GM19351 (cell line): Measurements from ENCODE around the gene LMOD2.

Source experiments
- ATAC-seq: cut with Tn5 transposase; IDR thresholded peaks from one replicate; pipeline ENCODE4 v1.9.1; 2021; ENCODE audit warnings: mild to moderate bottlenecking, moderate library complexity; ENCODE audit not compliant: unreplicated experiment

Gene LMOD2

GRCh38 chr7:123639631-123640030 is 16.0 kb upstream of the LMOD2 start:
- no peak for ATAC-seq

- no peak for ATAC-seq
These were observed 15.1 kb upstream of the LMOD2 start for GRCh38 chr7:123640583-123640982.

GRCh38 chr7:123641901-123642300 is 13.8 kb upstream of the LMOD2 start:
- ATAC-seq = no peak

GRCh38 chr7:123643495-123644441 is 11.9 kb upstream of the LMOD2 start:
- no peak for ATAC-seq

GRCh38 chr7:123645516-123645915 is 10.2 kb upstream of the LMOD2 start:
- no peak for ATAC-seq

- ATAC-seq = no peak
These were observed 8.4 kb upstream of the LMOD2 start for GRCh38 chr7:123647106-123647730.

- ATAC-seq = no peak
These were observed 5.7 kb upstream of the LMOD2 start for GRCh38 chr7:123649964-123650363.

- no peak for ATAC-seq
These were observed 5.1 kb upstream of the LMOD2 start for GRCh38 chr7:123650595-123650994.

- ATAC-seq = no peak
These were observed 3.3 kb upstream of the LMOD2 start for GRCh38 chr7:123652406-123652805.

GRCh38 chr7:123653162-123653561 is 2.5 kb upstream of the LMOD2 start:
- ATAC-seq = no peak

- no peak for ATAC-seq
These were observed 1.1 kb downstream of the LMOD2 start for GRCh38 chr7:123656544-123657303.

- no peak for ATAC-seq
These were observed 1.6 kb downstream of the LMOD2 start for GRCh38 chr7:123657304-123657685.

- ATAC-seq = no peak
These were observed 2.4 kb downstream of the LMOD2 start for GRCh38 chr7:123658023-123658422.

GRCh38 chr7:123660514-123661354 is 5.1 kb downstream of the LMOD2 start:
- ATAC-seq = no peak

- no peak for ATAC-seq
These were observed 6.1 kb downstream of the LMOD2 start for GRCh38 chr7:123661765-123662164.

GRCh38 chr7:123662293-123662692 is 6.6 kb downstream of the LMOD2 start:
- no peak for ATAC-seq

GRCh38 chr7:123662755-123663154 is 7.1 kb downstream of the LMOD2 start:
- ATAC-seq = no peak

GRCh38 chr7:123663200-123663599 is 7.5 kb downstream of the LMOD2 start:
- ATAC-seq = no peak

- ATAC-seq = no peak
These were observed 9.5 kb downstream of the LMOD2 start for GRCh38 chr7:123665157-123665556.

- no peak for ATAC-seq
These were observed 10.2 kb downstream of the LMOD2 start for GRCh38 chr7:123665896-123666295.

GRCh38 chr7:123666492-123666891 is 10.8 kb downstream of the LMOD2 start:
- ATAC-seq = no peak
